HFFc6 (cell line): ENCODE measurements around the gene CDK15. TPM values are rescaled to one million over a fixed set of nuclear protein-coding genes. Genes with fewer than 3 reads are reported as not detected.

ENCODE experiments used
- DNase-seq: peaks from one replicate; pipeline ENCODE4 v3.0.0-alpha.2; 2018
- H3K27ac Mint-ChIP-seq: 2 replicates; pipeline ENCODE4 v1.8.0; 2020; ENCODE audit warnings: mild to moderate bottlenecking, mixed read lengths
- H3K27me3 Mint-ChIP-seq: 2 replicates; pipeline ENCODE4 v1.8.0; 2021; ENCODE audit warnings: mild to moderate bottlenecking, moderate library complexity, mixed read lengths; ENCODE audit not compliant: insufficient read depth
- H3K36me3 Mint-ChIP-seq: 2 replicates; pipeline ENCODE4 v1.8.0; 2021; ENCODE audit warnings: low read depth, mixed read lengths
- H3K4me1 Mint-ChIP-seq: 2 replicates; pipeline ENCODE4 v1.8.0; 2020; ENCODE audit warnings: low read depth, mixed read lengths
- H3K4me3 Mint-ChIP-seq: 2 replicates; pipeline ENCODE4 v1.8.0; 2020; ENCODE audit warnings: mild to moderate bottlenecking, moderate library complexity, mixed read lengths
- H3K9me3 Mint-ChIP-seq: 2 replicates; pipeline ENCODE4 v1.8.0; 2020; ENCODE audit warnings: mild to moderate bottlenecking, mixed read lengths
- CTCF ChIP-seq: fragments of 200-600 bp; sonication (generic); IDR thresholded peaks from 2 replicates; pipeline ENCODE4 v1.5.0; 2021; ENCODE audit warnings: antibody characterized with exemption, mild to moderate bottlenecking
- total RNA-seq, 6 experiments: library from RNA; stranded (reverse); fragmentation: NEBNext Ultra II Directional; extraction: Animal tissue kit (Norgen Biotek cat#: 25700); gene quantifications; 2 replicates in 1 of 6; 3 replicates in 5 of 6; pipeline ENCODE4 v1.2.3, GENCODE V29; 2021

The CDK15 gene
- total RNA-seq, 6 experiments from 2014 or later = 21.7 to 59.8 (median 49.4) TPM

DNA sequence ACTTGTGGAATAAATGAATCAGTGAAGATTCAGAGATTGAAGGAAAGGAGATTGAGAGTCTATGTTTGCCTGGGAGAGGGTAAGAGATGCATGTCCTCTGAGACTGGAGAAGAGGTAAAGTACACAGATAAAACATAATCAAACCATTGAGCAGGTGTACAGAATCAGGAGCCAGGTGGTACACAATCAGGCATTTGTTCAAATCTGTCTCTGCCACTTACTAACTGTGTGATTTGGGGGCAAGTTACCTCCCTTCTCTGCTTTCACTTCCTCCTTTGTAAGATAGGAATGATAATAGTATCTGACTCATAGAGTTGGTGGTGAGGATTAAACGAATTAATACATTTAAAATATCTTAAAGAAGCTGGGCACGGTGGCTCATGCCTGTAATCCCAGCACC, 94.0 kb downstream of the CDK15 start:
- Mint-ChIP-seq H3K27ac (peak overlapping the region; percentile 57), H3K36me3 (peaks cover 11% of the 10 kb centered on the region; the same call in 1 of the 2 replicates), H3K4me1 (peaks cover 35% of the 10 kb centered on the region), H3K9me3 (no peaks in the 10 kb centered on the region), H3K4me3 (no peak overlapping the region), H3K27me3 (peaks cover 1% of the 10 kb centered on the region; the same call in 1 of the 2 replicates)
- no peak for TF ChIP-seq CTCF
- DNase-seq = peak; percentile 32

DNA sequence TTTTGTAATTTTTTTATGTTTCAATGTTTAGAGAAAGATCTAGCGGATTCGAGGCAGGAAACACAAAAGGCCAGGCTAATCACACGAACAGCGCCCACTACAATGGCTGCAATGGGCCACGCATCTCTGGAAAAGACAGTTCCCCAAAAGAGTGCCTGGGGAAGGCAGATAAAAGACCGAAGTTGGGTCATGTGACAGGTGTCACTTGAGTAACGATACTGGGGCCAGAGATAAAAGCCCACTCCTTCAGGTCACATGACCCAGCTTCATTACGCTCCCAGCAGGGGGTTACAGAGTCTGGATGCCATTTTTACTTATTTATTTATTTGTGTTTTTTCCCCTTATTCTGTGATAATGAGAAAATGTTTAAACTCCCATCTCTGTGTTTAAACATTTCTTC, 95.4 kb downstream of the CDK15 start:
- H3K27me3 Mint-ChIP-seq = peaks cover 1% of the 10 kb centered on the region; the same call in 1 of the 2 replicates
- H3K9me3 Mint-ChIP-seq = no peaks in the 10 kb centered on the region
- no peak for DNase-seq

GRCh38 chr2:201904538-201905420, 98.4 kb downstream of the CDK15 start:
- no peaks in the 10 kb centered on the region for H3K27me3 Mint-ChIP-seq
- peak; percentile 32 for DNase-seq
- H3K4me3 Mint-ChIP-seq = peak overlapping the region; percentile 47
- peaks cover 71% of the 10 kb centered on the region for H3K4me1 Mint-ChIP-seq
- H3K36me3 Mint-ChIP-seq = no peaks in the 10 kb centered on the region
- no peak for TF ChIP-seq CTCF
- H3K9me3 Mint-ChIP-seq = no peaks in the 10 kb centered on the region
- H3K27ac Mint-ChIP-seq = peak overlapping the region; percentile 76

More for the DNA sequence above, 95.4 kb downstream of the CDK15 start:
- no peak for TF ChIP-seq CTCF
- Mint-ChIP-seq H3K4me1 (peaks cover 47% of the 10 kb centered on the region), H3K27ac (no peak overlapping the region), H3K36me3 (0 out of 2 replicates have a peak, but pooled peaks cover 3% of the 10 kb centered on the region), H3K4me3 (no peak overlapping the region)

GRCh38 chr2:201906777-201907562, 100.6 kb downstream of the CDK15 start:
- Mint-ChIP-seq H3K4me3 (no peak overlapping the region), H3K27ac (peak overlapping the region; percentile 29), H3K36me3 (no peaks in the 10 kb centered on the region), H3K27me3 (no peaks in the 10 kb centered on the region), H3K9me3 (no peaks in the 10 kb centered on the region), H3K4me1 (peaks cover 61% of the 10 kb centered on the region)
- TF ChIP-seq CTCF = no peak
- no peak for DNase-seq

GRCh38 chr2:201907563-201907881, 101.2 kb downstream of the CDK15 start:
- Mint-ChIP-seq H3K4me1 (peaks cover 58% of the 10 kb centered on the region), H3K36me3 (no peaks in the 10 kb centered on the region), H3K27ac (peak overlapping the region; percentile 29), H3K9me3 (no peaks in the 10 kb centered on the region), H3K27me3 (no peaks in the 10 kb centered on the region), H3K4me3 (no peak overlapping the region)
- no peak for DNase-seq
- no peak for TF ChIP-seq CTCF
